B cell (primary cell): ENCODE results near the gene DIP2B.

Source experiments
- CTCF ChIP-seq: fragments of 200-600 bp; IDR thresholded peaks from one replicate; pipeline ENCODE4 v1.8.0; 2022; ENCODE audit warnings: antibody characterized with exemption, mild to moderate bottlenecking
- EZH2 ChIP-seq: IDR thresholded peaks from 2 replicates; pipeline ENCODE4 v1.6.1; 2012; ENCODE audit warnings: borderline replicate concordance, low read depth, mild to moderate bottlenecking, moderate library complexity, low read length; ENCODE audit not compliant: insufficient read depth, poor library complexity, severe bottlenecking

GRCh38 chr12:50537538-50537919, 32.7 kb downstream of the DIP2B start:
- TF ChIP-seq CTCF = no peak
- no peak for TF ChIP-seq EZH2
